GM10248 (cell line): ENCODE results near the gene CPT1C.
"Not testable (repeated sequence)": the region's sequence is repeated elsewhere in the genome, so short reads cannot be mapped to it uniquely, and the experiment has no call there.

Source experiments
- CTCF ChIA-PET: fragments of 300-600 bp; sonication (Branson Sonifier 250); formaldehyde crosslinking; extraction: SDS; loops from one replicate; lab custom pipeline; 2021; ENCODE audit warnings: antibody characterized with exemption; lab: Yijun Ruan, JAX
- POLR2A ChIA-PET: fragments of 350-650 bp; sonication (Branson Sonifier 250); formaldehyde crosslinking; extraction: SDS; loops from one replicate; lab custom pipeline; 2020; ENCODE audit warnings: antibody characterized with exemption; lab: Yijun Ruan, JAX
- DNase-seq: peaks from one replicate; pipeline ENCODE4 v3.0.0; 2012; ENCODE audit errors: extremely low spot score
- TF ChIP-seq, protein P1 (sequence below): IDR thresholded peaks from 2 replicates; pipeline ENCODE4 v1.5.1; 2012; ENCODE audit warnings: mild to moderate bottlenecking, low read depth; ENCODE audit errors: extremely low read depth, missing control alignments, control extremely low read depth

The CPT1C gene

GRCh38 chr19:49718511-49718910 lies 27.6 kb downstream of the CPT1C start:
- no peak for DNase-seq
- TF ChIP-seq, protein P1, sequence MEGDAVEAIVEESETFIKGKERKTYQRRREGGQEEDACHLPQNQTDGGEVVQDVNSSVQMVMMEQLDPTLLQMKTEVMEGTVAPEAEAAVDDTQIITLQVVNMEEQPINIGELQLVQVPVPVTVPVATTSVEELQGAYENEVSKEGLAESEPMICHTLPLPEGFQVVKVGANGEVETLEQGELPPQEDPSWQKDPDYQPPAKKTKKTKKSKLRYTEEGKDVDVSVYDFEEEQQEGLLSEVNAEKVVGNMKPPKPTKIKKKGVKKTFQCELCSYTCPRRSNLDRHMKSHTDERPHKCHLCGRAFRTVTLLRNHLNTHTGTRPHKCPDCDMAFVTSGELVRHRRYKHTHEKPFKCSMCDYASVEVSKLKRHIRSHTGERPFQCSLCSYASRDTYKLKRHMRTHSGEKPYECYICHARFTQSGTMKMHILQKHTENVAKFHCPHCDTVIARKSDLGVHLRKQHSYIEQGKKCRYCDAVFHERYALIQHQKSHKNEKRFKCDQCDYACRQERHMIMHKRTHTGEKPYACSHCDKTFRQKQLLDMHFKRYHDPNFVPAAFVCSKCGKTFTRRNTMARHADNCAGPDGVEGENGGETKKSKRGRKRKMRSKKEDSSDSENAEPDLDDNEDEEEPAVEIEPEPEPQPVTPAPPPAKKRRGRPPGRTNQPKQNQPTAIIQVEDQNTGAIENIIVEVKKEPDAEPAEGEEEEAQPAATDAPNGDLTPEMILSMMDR = no peak
- POLR2A ChIA-PET = no interaction called here
- CTCF ChIA-PET = interaction anchor here (1.0 to 2.4 kb wide), 4 partner anchors 12 to 17 kb away, joined by 3 to 5 read pairs (median 4); no protein-coding TSS in a partner anchor

- ChIA-PET CTCF (interaction anchor here (1.0 to 1.2 kb wide), 2 partner anchors 16 kb away, joined by 3 to 4 read pairs; no protein-coding TSS in a partner anchor), POLR2A (no interaction called here)
- TF ChIP-seq, protein P1 = no peak
- DNase-seq = no peak
These were observed 28.1 kb downstream of the CPT1C start for GRCh38 chr19:49718991-49719390.

- CTCF ChIA-PET = interaction anchor here (1.0 to 1.2 kb wide), 2 partner anchors 16 to 17 kb away, joined by 3 to 4 read pairs; no protein-coding TSS in a partner anchor
These were observed 28.5 kb downstream of the CPT1C start for GRCh38 chr19:49719420-49719819.

DNA sequence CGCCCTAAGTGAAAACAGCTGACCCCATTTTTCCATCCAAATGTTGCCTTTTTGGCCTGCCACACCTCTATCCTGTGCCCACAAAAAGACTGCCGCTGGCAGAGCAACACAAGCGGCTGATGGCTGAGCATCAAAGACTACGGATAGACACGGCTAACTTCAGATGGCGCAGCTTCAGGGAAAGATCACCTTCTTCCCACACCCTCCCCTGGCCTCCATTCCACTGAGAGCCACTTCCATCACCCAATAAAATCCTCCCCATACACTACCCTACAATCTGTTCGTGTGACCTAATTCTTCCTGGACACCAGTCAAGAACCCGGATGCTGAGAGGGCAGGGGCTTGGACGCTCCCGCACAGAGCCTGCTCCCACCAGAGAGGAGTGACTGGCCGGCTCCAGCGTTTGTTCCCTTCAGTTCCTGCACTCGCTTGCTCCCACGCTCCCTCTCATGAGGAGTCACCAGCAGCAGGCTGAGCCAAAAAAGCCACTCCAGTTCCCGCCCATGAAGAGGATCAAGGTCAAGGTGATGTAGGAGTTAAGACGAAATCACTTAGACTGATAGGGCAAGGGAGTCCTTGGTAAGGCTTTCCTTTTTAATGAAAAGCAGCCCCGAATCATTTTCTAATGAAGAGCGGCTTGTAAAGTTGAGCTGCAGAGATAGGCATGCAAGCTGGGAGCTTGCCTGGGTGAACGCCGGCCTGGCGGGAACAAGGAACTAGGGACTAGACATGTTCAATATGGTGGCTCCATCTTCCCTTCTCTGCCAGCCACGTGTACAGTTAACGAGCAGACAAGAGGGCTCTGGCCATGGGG lies 36.5 kb downstream of the CPT1C start:
- CTCF ChIA-PET = interaction anchor here (1.2 kb wide), 1 partner anchor 13 kb away, joined by 3 read pairs; no protein-coding TSS in a partner anchor
- no peak for DNase-seq
- TF ChIP-seq, protein P1 = no peak
- POLR2A ChIA-PET = no interaction called here

More at GRCh38 chr19:49719420-49719819, 28.5 kb downstream of the CPT1C start:
- DNase-seq = not testable (repeated sequence)
- POLR2A ChIA-PET = interaction anchor here (0.6 kb wide), 1 partner anchor 139 kb away, joined by 4 read pairs; the partner anchor contains the start of gene NOSIP

DNA sequence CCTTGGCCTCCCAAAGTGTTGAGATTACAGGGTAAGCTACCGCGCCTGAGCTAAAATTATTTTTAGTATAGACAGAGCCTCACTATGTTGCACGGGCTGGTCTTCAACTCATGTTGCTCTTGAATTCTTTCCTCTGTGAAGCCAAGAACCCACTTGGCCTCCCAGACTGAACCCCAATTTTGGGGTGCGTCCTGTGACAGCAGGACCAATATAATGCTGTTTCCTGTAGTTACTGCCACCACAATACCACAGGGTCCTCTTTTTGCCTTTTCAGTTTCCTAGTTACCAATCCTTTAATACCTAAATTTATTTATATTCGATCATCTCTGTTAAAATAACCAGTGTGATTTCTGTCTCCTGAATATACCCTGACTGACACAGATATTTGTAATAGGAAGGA lies 39.2 kb downstream of the CPT1C start:
- ChIA-PET POLR2A (no interaction called here), CTCF (interaction anchor here (1.4 kb wide), 1 partner anchor 13 kb away, joined by 5 read pairs; no protein-coding TSS in a partner anchor)
- TF ChIP-seq, protein P1 = no peak
- no peak for DNase-seq

GRCh38 chr19:49738268-49738667 lies 47.4 kb downstream of the CPT1C start:
- ChIA-PET CTCF (no interaction called here), POLR2A (no interaction called here)
- TF ChIP-seq, protein P1 = no peak
- no peak for DNase-seq

DNA sequence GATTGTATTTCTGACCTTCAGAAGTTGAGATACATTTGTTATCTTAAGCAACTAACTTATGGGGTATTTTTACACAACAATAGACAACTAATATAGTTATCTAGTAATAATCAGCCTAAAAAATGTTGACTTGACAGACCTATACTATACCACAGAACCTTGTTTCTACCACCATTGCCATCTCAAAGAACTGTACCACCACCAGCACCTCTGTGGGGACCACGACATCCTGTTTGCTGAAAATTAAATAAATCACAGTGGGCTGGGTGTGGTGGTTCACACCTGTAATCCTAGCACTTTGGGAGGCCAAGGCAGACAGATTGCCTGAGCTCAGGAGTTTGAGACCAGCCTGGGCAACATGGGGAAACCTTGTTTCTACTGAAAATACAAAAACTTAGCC lies 48.2 kb downstream of the CPT1C start:
- ChIA-PET CTCF (no interaction called here), POLR2A (no interaction called here)
- TF ChIP-seq, protein P1 = no peak
- no peak for DNase-seq
